ENCODE results near the gene PAX3. TPM values are rescaled to one million over a fixed set of nuclear protein-coding genes. Genes with fewer than 3 reads are reported as not detected.

Gene PAX3
- total and polyA plus RNA-seq, 4 donors: not detected

- Histone ChIP-seq H3K27ac (ENCODE audit: low read depth in 1 of 2, low read length in 2 of 2) (no peak overlapping the region), H3K36me3 (ENCODE audit: control insufficient read depth in 4 of 4, insufficient read depth in 3 of 4, low read depth in 1 of 4, low read length in 3 of 4) (no peaks in the 10 kb centered on the region), H3K27me3 (ENCODE audit: control insufficient read depth in 4 of 4, insufficient read depth in 4 of 4, low read length in 3 of 4) (peaks cover 0 to 11% (median under 1%) of the 10 kb centered on the region in 4 donors), H3K9me3 (ENCODE audit: control insufficient read depth in 4 of 4, low read length in 3 of 4) (no peaks in the 10 kb centered on the region), H3K4me1 (ENCODE audit: control insufficient read depth in 4 of 4, insufficient read depth in 4 of 4, low read length in 3 of 4) (no peaks in the 10 kb centered on the region), H3K9ac (ENCODE audit: low read depth in 1 of 2, low read length in 2 of 2) (no peak overlapping the region), H3K4me3 (ENCODE audit: low read depth in 1 of 3, low read length in 3 of 3) (no peak overlapping the region)
- TF ChIP-seq JUND (IDR thresholded peaks at IDR 0.05) (no peak), REST (IDR thresholded peaks at IDR 0.05) (no peak), TAF1 (conservative IDR thresholded peaks at IDR 0.05) (no peak), YY1 (IDR thresholded peaks at IDR 0.05) (no peak), RAD21 (IDR thresholded peaks at IDR 0.05) (no peak), FOXA1 (IDR thresholded peaks at IDR 0.05) (no peak), MAX (IDR thresholded peaks at IDR 0.05) (no peak), ZBTB33 (IDR thresholded peaks at IDR 0.05) (no peak), SP1 (IDR thresholded peaks at IDR 0.05) (no peak), EGR1 (IDR thresholded peaks at IDR 0.05; ENCODE audit: low read depth in 2 of 2) (no peak), HNF4A (conservative IDR thresholded peaks at IDR 0.05) (no peak), GABPA (IDR thresholded peaks at IDR 0.05 in 1 of 2, conservative IDR thresholded peaks at IDR 0.05 in 1 of 2) (no peak), ATF3 (IDR thresholded peaks at IDR 0.05) (no peak), RXRA (IDR thresholded peaks at IDR 0.05) (no peak), FOXA2 (IDR thresholded peaks at IDR 0.05) (no peak), NR2F2 (IDR thresholded peaks at IDR 0.05) (no peak), HNF4G (IDR thresholded peaks at IDR 0.05) (no peak)
- WGBS: 76% methylated on average over 4 of the region's 4 CpGs
- no peak for DNase-seq (ENCODE audit: low spot score)
Observed at GRCh38 chr2:222178450-222178849, 120.3 kb downstream of the PAX3 start.

GRCh38 chr2:222176890-222177289 is 121.9 kb downstream of the PAX3 start:
- no peak overlapping the region for H3K9ac ChIP-seq (ENCODE audit: low read depth in 1 of 2, low read length in 2 of 2)
- H3K4me1 ChIP-seq (ENCODE audit: control insufficient read depth in 4 of 4, insufficient read depth in 4 of 4, low read length in 3 of 4): no peaks in the 10 kb centered on the region
- H3K27me3 ChIP-seq (ENCODE audit: control insufficient read depth in 4 of 4, insufficient read depth in 4 of 4, low read length in 3 of 4): peaks cover 0 to 11% (median under 1%) of the 10 kb centered on the region in 4 donors
- WGBS: 17% methylated on average over 3 of the region's 3 CpGs
- H3K27ac ChIP-seq (ENCODE audit: low read depth in 1 of 2, low read length in 2 of 2): no peak overlapping the region
- TF ChIP-seq JUND (IDR thresholded peaks at IDR 0.05): no peak
- no peak for TF ChIP-seq REST (IDR thresholded peaks at IDR 0.05)
- TF ChIP-seq ZBTB33 (IDR thresholded peaks at IDR 0.05): no peak
- no peak for TF ChIP-seq GABPA (IDR thresholded peaks at IDR 0.05 in 1 of 2, conservative IDR thresholded peaks at IDR 0.05 in 1 of 2)
- TF ChIP-seq HNF4A (conservative IDR thresholded peaks at IDR 0.05): no peak
- no peak for TF ChIP-seq ATF3 (IDR thresholded peaks at IDR 0.05)
- no peak for TF ChIP-seq RXRA (IDR thresholded peaks at IDR 0.05)
- H3K9me3 ChIP-seq (ENCODE audit: control insufficient read depth in 4 of 4, low read length in 3 of 4): no peaks in the 10 kb centered on the region
- H3K36me3 ChIP-seq (ENCODE audit: control insufficient read depth in 4 of 4, insufficient read depth in 3 of 4, low read depth in 1 of 4, low read length in 3 of 4): no peaks in the 10 kb centered on the region
- no peak for DNase-seq (ENCODE audit: low spot score)
- no peak overlapping the region for H3K4me3 ChIP-seq (ENCODE audit: low read depth in 1 of 3, low read length in 3 of 3)
